Measurements from ENCODE around the gene SUFU.

The SUFU gene

DNA sequence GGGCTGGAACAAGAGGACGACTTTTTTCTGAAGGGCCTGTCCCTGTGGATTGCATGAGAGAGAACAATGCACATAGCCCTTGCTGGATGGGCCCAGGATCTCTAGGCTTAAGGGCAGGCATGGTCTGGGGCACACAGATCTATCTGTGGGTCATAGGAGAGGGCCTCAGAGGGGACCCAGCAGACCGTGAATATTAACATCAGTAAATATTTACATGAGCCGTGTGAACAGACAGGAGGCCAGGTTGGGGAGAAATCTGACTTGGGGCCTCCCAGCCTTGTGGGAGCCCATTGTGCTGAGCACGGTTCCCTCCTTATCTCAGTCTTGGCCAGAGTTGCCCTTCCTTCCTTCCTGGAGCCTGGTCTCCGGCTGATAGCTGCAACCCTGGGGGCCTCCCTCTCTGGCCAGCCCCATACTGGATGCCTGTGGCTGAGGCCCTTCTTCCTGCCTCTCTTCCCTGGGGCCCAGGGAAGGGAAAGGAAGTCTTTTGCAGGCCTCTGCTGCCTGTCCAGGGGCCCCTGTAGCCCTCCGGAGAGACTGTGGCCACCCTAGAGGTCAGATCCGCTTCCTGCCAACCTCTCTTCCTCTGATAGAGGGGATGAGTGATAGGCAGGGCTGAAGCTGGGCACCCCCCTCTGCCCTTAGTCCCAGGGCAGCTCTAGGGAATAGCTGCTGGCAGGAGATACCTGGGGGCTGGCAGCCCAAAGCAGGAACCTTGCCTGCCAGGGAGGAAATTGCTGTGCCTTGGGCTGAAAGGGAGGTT lies 96.0 kb downstream of the SUFU start:
- no peak for DNase-seq

DNA sequence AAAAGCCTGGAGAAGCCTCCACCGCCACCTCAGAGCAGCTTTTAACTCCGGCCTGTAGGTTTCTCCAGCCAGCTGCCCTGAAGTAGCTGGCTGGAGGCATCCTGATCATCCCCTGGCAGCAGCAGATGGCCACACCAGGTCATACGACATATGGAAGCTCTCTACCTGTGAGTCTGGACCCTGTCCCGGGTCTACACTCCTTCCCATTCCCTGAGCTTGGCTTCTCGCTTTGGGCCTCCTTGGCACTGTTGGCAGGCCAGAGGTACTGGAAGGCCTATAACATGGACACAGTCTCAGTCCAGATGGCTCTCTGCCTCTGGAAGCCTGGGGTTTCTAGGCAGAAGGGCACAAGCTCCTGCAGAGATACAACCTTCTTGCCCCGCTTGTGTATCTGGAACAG lies 97.0 kb downstream of the SUFU start:
- no peak for DNase-seq

DNA sequence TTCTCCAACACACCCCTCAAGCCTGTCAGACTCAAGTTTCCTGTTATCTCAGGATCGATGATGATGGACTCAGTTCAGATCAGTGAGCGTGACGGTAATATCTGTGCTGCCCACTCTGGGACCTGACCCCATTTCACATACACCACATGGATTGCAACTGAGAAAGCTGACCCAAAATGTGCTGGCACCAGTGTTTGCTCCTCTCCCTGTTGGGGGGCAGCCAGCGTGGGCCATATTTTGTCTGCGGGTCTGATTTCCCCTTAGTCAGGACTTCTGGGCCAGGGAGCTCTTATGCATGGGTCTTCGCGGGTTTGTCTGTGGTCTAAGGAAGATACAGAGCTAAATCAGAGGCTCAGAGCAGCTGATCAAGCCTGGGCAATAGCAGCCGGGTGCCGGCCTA lies 97.9 kb downstream of the SUFU start:
- DNase-seq = no peak

DNA sequence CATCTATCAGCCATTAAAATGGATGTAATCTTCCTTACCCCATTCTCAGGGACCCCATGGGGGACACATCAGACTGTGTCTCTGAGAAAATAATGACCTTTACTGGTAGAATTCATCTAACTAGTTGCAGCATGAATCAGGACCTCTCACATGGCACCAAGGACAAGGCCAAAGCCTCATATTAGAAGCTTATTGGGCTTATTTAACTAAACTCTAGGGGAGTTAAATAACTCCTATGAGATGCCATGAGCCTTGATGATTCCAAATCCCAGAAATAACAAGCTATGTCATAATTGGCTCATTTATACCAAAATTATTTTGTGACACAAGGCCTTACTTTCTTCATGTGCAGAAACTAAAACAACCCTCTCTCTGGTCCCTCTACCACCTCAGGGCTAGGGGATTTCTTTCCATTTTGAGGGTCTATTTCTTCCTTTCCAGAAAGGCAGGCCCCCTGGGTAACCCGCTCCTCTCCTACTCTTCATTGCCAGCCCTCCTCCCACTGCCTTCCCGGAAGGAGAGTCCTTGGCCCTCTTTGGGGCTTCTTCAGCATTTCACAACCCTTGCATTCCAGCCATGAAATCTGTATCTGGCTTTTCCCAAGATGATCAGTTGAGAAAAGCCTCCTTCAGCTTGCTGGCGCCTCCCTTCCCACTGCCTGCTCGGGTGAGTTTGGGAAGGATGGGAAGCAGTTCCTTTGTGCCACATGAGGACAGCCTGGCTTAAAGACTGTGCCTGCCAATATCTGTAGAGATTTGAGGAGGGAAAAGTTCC lies 98.7 kb downstream of the SUFU start:
- DNase-seq = no peak

DNA sequence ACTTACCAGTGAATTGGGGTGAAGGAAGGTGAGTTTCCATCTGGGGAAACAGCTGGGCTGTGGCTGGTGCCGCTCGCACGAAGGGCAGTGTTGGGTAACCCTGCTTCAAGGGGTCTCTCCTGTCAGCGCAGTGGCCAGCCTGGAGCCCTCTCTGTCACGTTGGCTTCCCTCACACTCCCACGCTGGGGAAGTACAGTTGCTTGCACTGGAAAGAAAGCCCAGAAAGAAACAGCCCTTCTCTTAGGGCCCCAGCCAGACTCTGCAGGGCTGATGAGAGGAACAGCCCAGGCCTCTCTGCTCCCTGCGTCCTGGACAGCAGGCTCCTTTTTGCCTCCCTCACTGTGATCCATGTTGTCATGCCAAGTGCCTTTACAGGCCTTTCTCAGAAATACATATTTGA lies 100.2 kb downstream of the SUFU start:
- no peak for DNase-seq

DNA sequence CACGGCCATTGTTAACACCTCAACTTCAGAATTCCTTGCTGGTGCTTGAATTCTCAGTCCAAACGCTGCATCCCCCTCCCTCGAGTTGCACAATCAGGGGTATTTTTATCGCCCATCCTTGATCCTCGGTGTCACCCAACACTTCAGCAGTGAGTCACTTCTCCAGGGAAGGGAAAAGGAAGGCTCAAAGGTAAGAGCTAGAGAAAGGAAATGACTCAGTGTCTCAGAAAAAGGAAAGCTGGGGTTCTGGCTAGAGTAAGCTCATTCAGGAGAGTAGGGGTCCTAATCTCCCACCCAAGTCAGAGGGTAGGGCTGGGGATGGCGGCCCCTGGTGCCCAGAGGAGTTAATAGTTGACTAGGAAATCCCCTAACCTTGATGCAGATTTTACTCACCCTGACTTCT lies 100.7 kb downstream of the SUFU start:
- DNase-seq = no peak

DNA sequence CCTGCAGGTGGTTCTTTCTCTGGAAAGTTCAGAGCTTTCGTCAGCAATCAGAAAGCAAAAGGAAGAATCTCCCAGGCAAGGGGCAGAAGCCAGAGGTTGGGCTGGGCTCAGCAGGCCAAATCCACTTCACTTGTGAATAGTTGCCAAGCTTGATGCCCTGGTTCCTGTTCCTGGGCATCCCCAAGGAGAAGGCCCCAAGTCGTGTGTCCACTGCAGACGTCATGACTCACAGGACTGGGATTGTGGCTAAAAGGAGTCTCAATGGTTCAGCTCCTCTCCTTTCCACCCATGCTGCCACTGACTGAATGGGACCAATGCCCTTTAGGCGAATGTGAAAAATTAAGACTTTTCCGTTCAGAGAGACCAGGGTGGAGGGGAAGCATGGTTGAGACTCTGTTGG lies 101.9 kb downstream of the SUFU start:
- no peak for DNase-seq

DNA sequence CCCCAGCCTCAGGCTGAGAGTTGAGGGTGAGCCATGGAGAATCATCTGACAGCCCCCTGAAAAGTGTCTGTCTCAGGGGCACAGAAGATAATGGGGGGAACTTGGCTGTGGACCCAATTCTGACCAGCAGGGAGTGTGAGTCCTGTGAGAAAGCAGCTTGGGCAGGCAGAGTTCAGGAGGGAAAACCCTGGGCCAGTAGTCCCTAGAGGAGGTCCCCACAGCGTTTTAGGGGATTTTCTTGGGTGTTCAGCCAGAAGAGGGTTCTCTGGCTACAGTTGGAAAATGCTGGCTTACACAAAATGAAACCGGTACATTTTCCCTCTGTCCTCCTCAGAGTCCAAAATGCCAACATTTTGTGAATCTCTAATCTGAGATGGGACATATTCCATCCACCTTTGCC lies 104.7 kb downstream of the SUFU start:
- no peak for DNase-seq

DNA sequence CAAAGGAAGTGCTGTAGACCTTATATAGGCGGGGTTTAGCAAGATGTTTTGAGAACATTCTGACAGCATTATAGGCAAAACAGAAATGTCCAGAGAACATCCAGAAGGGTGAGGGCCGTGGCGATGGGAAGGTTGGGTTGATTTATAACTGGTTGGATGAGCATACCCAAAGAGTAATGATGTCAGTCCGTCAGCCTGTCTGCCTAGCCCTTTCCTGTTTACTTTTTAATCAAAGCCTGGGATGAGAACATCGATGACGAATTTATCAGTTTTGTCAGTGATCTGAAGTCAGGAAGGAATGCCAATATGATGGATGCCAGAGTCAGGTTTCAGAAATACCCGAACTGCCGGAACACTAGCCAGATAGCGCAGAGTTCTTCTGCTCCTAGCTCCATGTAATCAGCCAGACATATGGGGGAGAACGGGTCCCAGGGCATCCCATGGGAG lies 106.7 kb downstream of the SUFU start:
- DNase-seq = no peak

DNA sequence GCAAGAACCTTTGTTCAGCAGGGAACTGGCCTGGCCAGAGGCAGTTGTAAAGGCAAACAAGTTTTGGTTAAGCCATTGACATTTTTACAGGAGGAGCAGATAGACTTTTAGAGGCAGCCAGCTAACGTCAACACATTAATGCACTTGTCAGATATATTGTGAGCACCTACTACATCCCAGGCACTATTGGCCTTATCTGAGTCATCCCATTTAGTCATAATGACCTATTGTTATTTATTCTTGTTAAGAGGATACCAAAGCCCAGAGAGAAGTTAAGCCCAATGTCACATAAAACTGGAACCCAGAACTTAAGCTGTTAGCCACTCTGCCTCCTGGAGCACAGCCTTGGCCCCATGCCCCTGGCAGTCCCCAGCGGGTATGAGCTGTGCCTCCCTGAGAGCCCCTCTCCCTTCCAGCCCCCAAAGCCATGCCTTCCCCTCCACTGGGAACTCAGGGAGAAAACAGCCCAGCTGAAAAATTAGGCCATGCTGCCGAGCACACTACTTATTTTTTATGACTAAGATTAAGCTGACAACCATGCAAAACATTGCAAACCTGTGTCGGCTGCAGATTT lies 107.8 kb downstream of the SUFU start:
- no peak for DNase-seq

DNA sequence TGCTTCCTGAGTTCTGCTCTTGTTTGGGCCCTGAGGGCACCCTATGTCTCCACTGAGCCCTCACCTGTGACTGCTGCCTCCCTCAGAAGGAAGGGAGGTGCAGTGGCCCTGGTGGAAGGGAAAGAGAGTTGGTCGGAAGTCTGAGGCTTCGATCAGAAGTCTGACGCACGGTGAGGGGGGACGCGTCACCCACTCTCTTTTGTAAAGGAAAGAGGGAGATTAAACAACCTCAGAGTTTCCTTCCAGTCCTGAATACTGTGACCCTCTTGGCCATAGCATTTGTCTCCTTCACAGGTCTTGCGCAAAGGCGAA lies 109.1 kb downstream of the SUFU start:
- DNase-seq = no peak

DNA sequence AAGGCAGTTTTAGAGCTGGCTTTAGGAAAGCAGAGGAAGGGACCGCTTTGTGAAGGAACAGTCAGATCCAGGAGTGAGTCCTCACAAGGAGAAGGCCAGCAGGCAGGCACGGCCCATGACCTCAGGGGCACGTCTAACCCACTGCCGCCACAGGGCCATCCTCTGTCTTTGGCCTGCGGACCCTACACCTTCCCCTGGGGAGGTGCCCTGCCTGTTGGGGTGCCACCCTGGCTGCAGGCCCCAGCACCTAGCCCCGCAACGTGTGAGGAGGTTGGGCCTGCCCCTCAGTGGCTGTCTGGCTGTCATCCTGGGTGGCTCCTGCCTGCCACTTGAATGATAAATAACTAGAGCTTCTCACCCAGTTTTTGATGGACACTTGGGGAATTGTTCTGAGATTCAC lies 109.5 kb downstream of the SUFU start:
- DNase-seq = no peak

DNA sequence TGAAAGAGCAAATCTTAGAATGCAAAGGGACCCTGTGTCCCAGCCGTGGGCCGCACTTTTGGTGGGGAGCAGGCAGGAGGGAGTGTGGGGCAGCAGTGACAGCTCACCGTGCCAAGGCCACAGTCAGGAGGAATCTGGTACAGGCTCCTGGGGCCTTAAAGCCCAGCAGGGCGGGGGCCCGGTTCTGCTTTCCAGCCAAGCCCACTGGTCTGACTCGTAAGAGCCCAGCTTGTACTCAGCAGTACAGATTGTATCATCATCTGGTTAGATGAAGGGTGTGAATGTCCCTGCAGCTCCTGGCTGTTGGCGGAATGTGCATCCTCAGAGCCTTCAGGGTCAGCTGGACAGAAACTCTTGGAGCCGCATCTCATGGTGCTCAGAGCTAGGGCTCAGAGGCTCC lies 110.0 kb downstream of the SUFU start:
- no peak for DNase-seq

DNA sequence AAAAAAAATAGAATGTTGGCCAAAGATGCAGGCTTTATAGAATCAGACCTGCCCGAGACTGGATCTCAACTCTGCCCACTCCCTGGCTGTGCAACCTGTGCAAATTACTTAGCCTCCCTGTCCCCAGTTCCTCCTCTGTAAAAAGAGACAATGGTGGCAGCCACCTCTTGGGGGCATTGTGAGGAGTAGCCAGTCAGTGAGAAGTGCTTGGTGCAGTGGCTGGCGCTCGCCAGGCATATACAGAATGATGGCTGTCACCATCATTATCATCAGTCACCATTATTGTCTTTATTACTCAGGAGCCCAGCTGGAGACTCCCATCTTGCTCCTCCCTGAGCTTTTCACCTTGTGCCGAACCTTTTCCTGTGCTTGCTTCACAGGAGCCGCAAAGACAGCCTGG lies 111.1 kb downstream of the SUFU start:
- DNase-seq = no peak

DNA sequence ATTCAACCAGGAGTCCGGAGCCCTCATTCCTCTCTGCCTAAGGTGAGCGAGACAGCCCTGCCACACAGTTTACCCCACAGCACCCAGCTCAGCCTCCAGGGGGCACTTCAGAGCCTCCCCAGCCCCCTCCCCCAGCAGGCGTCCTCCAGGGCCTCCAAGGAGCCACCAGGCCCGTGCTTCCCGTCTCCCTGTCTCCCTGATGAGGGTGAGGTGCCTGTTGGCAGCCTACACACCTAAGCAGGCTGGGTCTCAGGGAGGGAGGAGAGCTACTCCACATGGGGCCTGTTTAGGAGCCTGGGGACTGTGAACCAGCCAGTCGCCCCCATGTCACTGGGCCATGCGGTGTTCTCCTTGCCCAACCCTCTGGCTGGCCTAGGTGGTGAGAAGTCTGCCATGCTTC lies 111.6 kb downstream of the SUFU start:
- DNase-seq = no peak

DNA sequence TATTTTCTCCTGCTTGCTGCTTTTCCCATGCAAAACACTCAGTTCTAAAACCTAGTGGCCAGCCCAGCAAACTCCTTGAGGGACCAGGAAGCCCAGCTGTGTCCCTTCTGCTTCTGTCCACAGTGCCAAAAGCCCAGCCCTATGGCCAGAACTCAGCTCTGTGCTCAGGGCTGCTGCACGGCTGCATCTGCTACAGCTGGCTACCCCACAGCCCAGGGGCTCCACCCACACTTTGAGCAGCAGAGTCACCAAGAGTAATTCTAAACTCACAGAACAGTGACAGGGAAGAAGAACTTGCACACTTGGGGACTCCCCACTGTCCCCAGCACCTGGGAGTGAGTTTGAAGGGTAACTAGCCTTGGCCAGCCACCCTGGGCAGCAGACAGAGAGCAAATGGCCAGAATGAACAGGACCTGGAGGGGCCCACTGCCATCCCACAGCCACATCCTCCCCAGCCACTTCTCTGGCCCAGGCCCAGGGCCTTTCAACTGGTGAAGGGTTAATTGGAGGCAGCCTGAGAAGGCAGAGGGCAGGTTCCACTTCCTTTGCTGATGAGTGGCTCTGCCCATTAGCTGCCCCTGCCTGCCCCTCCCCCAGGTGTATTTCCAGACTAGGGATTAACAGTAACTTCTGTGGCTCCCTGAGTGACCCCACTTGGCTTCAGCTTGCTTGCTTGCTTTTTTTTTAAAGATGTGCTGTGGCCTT lies 112.4 kb downstream of the SUFU start:
- no peak for DNase-seq

DNA sequence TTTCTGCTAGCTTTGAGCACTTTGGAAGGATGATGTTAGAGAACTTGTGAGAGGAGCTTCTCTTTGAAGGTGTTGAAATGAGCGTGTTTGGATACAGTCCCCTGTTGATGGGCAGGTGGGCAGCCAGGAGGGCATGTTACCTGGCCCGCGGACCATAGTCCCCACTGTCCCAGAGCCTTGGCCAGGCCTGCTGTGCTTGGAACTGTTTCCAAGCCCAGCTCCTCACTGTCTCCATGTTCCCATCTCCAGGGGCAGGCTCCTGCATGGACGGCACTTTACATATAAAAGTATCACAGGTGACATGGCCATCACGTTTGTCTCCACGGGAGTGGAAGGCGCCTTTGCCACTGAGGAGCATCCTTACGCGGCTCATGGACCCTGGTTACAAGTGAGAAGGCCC lies 113.3 kb downstream of the SUFU start:
- no peak for DNase-seq

DNA sequence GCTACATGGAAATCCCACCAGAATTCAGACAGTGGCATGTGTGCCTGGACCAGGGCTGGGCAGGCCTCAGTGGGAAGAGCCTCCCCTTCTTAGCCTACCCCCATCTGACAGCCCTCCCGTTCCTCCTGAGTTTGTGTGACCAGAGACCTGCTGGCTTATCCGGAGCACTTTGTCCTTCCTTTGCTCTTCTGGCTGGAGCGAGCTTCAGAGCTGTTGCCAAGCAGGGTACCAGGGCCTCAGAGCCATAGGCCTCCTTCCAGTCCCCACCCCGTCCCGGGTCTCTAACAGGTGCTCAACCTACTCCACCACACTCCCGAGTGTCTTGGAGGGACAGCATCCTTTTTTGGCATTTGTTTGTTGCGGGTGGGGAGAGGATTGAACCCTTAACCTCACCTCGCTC lies 114.0 kb downstream of the SUFU start:
- DNase-seq = no peak

DNA sequence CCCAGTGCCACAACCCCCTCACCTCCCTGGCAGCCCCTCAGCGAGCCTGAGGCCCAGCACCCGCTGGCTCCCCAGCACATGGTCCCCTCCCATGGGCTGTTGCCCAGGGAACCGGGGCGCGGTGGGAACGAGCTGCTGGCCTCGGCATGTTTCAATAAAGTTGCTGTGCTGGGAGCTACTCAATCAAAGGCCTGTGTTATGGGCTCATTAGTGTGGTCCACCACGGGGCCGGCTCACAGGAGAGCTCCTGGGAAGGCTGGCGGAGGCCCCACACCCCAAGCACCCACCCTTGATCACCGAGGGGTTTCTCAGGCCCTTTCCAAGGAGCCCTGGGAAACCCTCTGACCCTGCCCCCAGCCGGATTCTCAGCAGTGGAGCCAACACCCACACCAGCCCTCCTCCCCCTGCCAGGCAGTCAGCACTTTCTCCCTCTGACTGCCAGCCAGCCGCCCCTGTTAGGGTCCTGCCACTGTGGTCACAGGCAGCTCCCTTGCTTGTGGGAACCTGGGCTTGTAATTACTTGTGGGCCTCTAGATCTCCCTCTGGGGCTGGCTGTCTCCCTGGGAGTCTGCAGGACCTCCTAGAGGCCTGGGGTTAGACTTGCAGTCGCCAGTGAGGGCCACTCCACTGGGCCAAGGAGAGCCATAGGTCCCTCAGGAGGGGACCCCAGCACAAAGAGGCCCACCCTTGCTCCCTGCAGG lies 115.7 kb downstream of the SUFU start:
- no peak for DNase-seq

DNA sequence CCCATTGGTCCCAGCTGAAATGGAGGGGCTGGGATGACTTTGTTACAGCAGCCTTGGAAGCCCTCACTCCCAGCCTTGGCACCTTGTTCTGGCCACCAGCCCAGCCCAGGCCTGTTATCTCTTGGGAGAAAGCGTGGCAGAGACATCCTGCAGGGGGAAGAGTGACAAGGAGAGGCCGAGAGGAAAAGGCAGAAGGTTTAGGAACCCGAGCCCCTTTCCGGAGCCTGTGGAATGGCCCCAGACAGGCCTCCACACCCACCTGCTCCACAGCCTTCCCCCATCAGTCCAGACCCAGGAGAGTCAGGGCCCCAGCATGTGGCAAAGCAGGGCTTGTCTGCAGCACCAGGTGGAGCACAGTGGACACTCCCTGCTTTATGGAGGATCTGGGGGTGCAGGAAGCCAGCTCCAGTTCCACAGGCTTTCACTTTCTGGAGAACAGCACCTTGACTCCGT lies 116.4 kb downstream of the SUFU start:
- no peak for DNase-seq

DNA sequence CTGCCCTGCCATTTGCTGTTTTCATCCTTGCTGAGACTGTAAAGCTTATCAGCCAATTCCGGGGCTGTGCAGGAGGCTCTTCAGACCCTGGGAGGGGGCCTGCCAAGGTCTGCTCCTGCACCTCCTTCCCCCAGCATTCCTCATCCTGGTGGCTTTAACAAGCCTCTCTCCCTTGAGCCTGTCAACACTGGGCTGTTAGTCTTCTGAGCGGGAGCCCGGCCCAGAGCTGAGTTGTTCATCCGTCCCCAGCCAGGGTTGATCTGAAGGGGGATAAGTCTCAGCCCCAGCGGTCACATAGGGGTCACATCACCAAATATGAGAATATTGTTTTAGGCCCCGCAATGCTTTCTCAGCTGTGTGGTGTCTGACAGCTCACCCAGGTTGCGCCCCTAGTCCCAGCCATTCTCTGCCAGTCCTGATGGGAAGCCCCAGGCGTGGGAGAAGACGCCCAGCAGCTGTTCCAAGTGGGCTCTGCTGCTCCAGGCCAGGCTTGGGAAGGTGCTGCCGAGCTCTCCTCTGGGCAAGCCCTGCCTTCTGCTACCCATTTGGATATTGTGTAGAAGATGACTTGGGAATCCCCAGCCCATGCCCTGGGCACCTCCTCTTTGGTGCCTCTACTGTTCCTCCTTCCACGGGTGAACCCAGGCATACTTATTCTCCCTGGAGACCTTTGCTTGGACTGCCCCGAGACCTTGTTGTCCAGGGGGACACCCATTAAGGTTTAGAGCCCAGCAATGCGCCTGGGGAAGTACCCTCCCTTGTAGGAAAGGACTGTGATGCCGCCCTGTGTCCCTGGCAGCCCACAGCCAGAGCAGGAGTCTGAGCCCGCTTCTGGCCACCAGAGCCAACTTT lies 117.0 kb downstream of the SUFU start:
- no peak for DNase-seq

Data from DMS79 treated with DMSO at 0.1 percent for 48 hours (cell line).